AG09319 (cell line): ENCODE data around the gene WFS1.

Experiments used
- DNase-seq: peaks from one replicate; pipeline ENCODE4 v3.0.0-alpha.2; 2010; ENCODE audit warnings: low read depth; ENCODE audit errors: extremely low read depth
- CTCF ChIP-seq: IDR thresholded peaks from 2 replicates; pipeline ENCODE4 v1.5.1; 2011; ENCODE audit warnings: low read depth, mild to moderate bottlenecking, inconsistent platforms, low read length, moderate library complexity

WFS1 gene

GRCh38 chr4:6308899-6309643 is 39.4 kb downstream of the WFS1 start:
- TF ChIP-seq CTCF, result no peak
- no peak for DNase-seq

GRCh38 chr4:6309777-6310176 is 40.1 kb downstream of the WFS1 start:
- no peak for DNase-seq
- TF ChIP-seq CTCF, result no peak

GRCh38 chr4:6313216-6313615 is 43.6 kb downstream of the WFS1 start:
- TF ChIP-seq CTCF, result no peak
- DNase-seq, result no peak

- no peak for TF ChIP-seq CTCF
- no peak for DNase-seq
Observed at GRCh38 chr4:6316461-6317003, 46.9 kb downstream of the WFS1 start.

GRCh38 chr4:6318206-6318605 is 48.6 kb downstream of the WFS1 start:
- DNase-seq, result no peak
- no peak for TF ChIP-seq CTCF

- TF ChIP-seq CTCF, result no peak
- no peak for DNase-seq
Observed at GRCh38 chr4:6319530-6320150, 50.0 kb downstream of the WFS1 start.

GRCh38 chr4:6320663-6321062 is 51.0 kb downstream of the WFS1 start:
- no peak for DNase-seq
- TF ChIP-seq CTCF, result no peak
